ENCODE measurements around the gene CEP83.
"Not testable (repeated sequence)": the region's sequence is repeated elsewhere in the genome, so short reads cannot be mapped to it uniquely, and the experiment has no call there.

CEP83 gene

GRCh38 chr12:94434171-94434570 lies 25.5 kb downstream of the CEP83 start:
- DNase-seq (ENCODE audit: low read depth in 2 of 2), result no peak

GRCh38 chr12:94433744-94434143 lies 25.9 kb downstream of the CEP83 start:
- no peak for DNase-seq (ENCODE audit: low read depth in 2 of 2)

GRCh38 chr12:94430304-94430703 lies 29.4 kb downstream of the CEP83 start:
- DNase-seq (ENCODE audit: low read depth in 2 of 2), result no peak

- DNase-seq (ENCODE audit: low read depth in 2 of 2), result no peak
Measured at GRCh38 chr12:94429633-94430032, 30.0 kb downstream of the CEP83 start.

- DNase-seq (ENCODE audit: low read depth in 2 of 2), result no peak
Measured at GRCh38 chr12:94429191-94429590, 30.5 kb downstream of the CEP83 start.

- no peak for DNase-seq (ENCODE audit: low read depth in 2 of 2)
Measured at GRCh38 chr12:94427501-94428381, 31.9 kb downstream of the CEP83 start.

- DNase-seq (ENCODE audit: low read depth in 2 of 2), result no peak
Measured at GRCh38 chr12:94426049-94426448, 33.6 kb downstream of the CEP83 start.

- DNase-seq (ENCODE audit: low read depth in 2 of 2), result not testable (repeated sequence)
Measured at GRCh38 chr12:94424830-94425229, 34.8 kb downstream of the CEP83 start.

- no peak for DNase-seq (ENCODE audit: low read depth in 2 of 2)
Measured at GRCh38 chr12:94421868-94422740, 37.6 kb downstream of the CEP83 start.

GRCh38 chr12:94418517-94418916 lies 41.1 kb downstream of the CEP83 start:
- no peak for DNase-seq (ENCODE audit: low read depth in 2 of 2)

GRCh38 chr12:94416613-94417012 lies 43.1 kb downstream of the CEP83 start:
- DNase-seq (ENCODE audit: low read depth in 2 of 2), result no peak

GRCh38 chr12:94415066-94415465 lies 44.6 kb downstream of the CEP83 start:
- DNase-seq (ENCODE audit: low read depth in 2 of 2), result no peak

GRCh38 chr12:94405413-94406116 lies 54.1 kb downstream of the CEP83 start:
- DNase-seq (ENCODE audit: low read depth in 2 of 2), result no peak

- DNase-seq (ENCODE audit: low read depth in 2 of 2), result no peak
Measured at GRCh38 chr12:94404854-94405253, 54.8 kb downstream of the CEP83 start.

GRCh38 chr12:94401326-94401725 lies 58.3 kb downstream of the CEP83 start:
- DNase-seq (ENCODE audit: low read depth in 2 of 2), result no peak

GRCh38 chr12:94398685-94399084 lies 61.0 kb downstream of the CEP83 start:
- not testable (repeated sequence) for DNase-seq (ENCODE audit: low read depth in 2 of 2)

GRCh38 chr12:94397401-94397800 lies 62.3 kb downstream of the CEP83 start:
- no peak for DNase-seq (ENCODE audit: low read depth in 2 of 2)

- not testable (repeated sequence) for DNase-seq (ENCODE audit: low read depth in 2 of 2)
Measured at GRCh38 chr12:94396014-94396413, 63.7 kb downstream of the CEP83 start.

- DNase-seq (ENCODE audit: low read depth in 2 of 2), result no peak
Measured at GRCh38 chr12:94390130-94390485, 69.6 kb downstream of the CEP83 start.

GRCh38 chr12:94389482-94390129 lies 70.1 kb downstream of the CEP83 start:
- not testable (repeated sequence) for DNase-seq (ENCODE audit: low read depth in 2 of 2)

GRCh38 chr12:94386422-94386821 lies 73.2 kb downstream of the CEP83 start:
- DNase-seq (ENCODE audit: low read depth in 2 of 2), result no peak

GRCh38 chr12:94384030-94384429 lies 75.6 kb downstream of the CEP83 start:
- DNase-seq (ENCODE audit: low read depth in 2 of 2), result no peak

All from stimulated activated CD8-positive, alpha-beta memory T cell treated with anti-CD3 and anti-CD28 coated beads, Interleukin-15, amount 100 ng/mL, for 48 hours (primary cell).